Stimulated activated CD4-positive, alpha-beta T cell treated with anti-CD3 and anti-CD28 coated beads, Interleukin-4, amount 100 ng/mL, for 48 hours (primary cell): ENCODE measurements around the gene POLR2H.

Experiments
- DNase-seq, 2 donors: peaks; one replicate each; pipeline ENCODE4 v3.0.0-alpha.2; 2020; ENCODE audit warnings: low read depth in 2 of 2

POLR2H gene

DNA sequence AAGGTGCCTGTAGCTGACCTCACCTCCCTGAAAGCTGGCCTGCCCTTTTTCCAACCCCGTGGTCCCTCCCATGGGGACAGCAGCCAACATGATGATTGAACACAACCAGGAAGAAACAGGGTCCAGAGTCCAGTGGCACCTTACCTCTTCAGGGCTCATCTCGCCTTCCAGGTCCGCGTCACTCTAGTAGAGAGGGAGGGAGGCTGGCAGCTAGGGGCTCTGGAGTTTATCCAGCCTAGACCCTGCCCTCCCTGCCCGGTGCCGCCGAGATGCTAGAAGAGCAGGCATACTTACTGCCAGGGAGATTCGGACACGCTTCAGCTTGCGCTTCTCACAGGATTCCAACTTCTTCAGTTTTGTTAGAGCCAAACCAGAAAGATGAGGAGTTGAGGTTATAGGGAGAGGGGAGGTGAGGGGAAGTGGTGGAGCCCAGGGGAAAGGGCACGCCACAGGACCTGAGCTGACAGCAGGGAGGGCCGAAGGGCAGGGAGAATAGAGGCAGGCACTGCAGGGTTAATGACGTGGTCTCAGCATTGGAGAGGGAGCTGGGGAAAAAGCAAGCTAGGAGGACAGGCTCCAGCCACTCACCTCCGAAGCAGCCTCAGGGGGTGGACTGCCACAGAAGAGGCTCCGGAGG is 9.2 kb upstream of the POLR2H start:
- DNase-seq = no peak

- no peak for DNase-seq
Measured at GRCh38 chr3:184352897-184353545, 8.5 kb upstream of the POLR2H start.

- DNase-seq = no peak
Measured at GRCh38 chr3:184353546-184353941, 8.0 kb upstream of the POLR2H start.

DNA sequence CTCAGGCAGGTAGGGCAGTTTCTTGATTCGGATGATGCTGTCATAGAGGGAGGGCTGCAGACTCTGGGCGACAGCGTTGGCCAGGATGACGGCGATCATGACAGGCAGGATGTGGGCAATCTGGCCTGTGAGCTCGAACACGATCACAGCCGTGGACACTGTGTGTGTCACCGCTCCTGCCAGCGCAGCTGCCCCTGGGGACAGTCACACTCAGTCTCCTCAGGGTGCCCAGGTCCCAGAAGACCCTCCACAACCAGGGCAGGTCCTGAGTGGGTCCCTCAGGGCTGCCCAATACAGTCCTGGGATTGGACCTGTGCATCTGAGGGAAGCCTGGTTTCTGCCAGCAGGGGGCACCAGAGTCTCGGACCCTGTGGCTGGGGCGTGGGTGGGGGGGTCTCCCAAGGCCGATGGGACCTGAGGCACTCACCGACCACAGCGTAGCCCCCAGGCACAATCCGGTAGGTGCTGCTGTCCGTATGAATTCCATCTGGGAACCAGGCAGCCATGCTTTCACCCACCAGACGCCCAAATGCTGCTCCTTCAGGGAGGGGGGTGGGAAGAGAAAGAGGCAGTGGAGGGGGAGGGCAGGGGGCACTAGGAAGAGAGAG is 7.3 kb upstream of the POLR2H start:
- DNase-seq = peak; percentile 56 to 65

GRCh38 chr3:184354754-184355153 is 6.8 kb upstream of the POLR2H start:
- no peak for DNase-seq

GRCh38 chr3:184355261-184356040 is 6.1 kb upstream of the POLR2H start:
- no peak for DNase-seq

GRCh38 chr3:184357248-184358123 is 4.0 kb upstream of the POLR2H start:
- DNase-seq = no peak

- DNase-seq = no peak
Measured at GRCh38 chr3:184358124-184358767, 3.3 kb upstream of the POLR2H start.

DNA sequence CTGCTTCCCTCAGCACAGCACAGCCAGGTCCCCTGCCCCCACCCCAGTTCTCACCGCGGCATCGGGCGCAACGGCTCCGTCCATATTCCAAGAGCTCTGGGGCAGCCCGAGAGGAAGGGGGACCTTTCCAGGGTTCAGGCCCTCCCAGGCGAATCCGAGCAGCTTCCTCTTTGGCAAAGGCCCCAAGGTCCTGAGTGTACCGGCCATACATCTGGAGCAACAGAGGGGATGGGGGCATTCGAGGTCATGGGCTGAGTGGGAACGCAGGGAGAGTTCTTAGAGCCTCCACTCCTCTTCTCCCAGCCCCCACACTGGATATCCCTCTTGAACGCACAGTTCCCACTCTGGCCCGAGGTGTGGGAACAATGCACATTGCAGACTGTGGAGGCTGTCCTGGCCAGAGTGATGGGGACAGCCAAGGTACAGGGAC is 2.6 kb upstream of the POLR2H start:
- no peak for DNase-seq

GRCh38 chr3:184359610-184360009 is 1.9 kb upstream of the POLR2H start:
- DNase-seq = no peak

DNA sequence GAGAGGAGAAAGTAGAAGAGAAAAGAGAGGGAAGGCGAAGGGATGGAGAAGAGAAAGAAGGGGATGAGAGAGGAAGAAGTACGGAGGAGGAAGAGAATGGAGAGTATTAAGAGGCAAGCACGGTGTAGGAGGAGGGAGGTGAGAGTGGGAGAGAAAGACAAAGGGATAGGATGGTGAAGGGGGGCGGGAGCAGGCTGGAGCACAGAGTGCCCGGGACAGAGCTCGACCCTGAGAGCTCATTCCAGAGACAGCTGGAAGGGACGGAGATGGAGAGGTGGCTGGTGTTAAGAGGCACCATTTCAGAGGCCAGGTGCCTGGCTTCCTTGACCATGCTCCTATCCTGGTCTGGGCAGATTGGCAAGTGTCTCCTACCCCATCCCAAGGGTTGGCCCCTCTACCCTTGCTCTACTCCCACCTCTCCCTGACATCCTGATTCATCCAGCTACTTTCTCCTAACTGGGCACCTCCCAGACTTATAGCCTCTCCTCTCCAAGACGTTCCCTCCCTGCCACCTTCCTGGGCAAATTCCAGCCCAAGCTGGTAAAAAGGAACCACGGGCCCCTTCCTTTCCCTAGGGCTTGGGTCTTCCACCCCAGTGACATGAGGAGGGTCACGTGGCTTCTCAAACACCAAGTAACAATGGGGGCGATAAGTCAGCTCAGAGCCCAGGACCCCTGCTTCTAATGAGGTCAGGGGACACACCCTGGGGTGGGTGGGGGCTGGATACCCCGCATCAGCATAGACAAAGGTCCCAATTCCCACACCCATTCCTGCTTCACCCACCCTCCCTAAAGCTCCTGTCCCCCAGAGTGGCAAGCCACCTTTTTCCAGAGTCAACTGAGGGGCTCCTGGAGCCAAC is 1.2 kb upstream of the POLR2H start:
- DNase-seq = no peak

DNA sequence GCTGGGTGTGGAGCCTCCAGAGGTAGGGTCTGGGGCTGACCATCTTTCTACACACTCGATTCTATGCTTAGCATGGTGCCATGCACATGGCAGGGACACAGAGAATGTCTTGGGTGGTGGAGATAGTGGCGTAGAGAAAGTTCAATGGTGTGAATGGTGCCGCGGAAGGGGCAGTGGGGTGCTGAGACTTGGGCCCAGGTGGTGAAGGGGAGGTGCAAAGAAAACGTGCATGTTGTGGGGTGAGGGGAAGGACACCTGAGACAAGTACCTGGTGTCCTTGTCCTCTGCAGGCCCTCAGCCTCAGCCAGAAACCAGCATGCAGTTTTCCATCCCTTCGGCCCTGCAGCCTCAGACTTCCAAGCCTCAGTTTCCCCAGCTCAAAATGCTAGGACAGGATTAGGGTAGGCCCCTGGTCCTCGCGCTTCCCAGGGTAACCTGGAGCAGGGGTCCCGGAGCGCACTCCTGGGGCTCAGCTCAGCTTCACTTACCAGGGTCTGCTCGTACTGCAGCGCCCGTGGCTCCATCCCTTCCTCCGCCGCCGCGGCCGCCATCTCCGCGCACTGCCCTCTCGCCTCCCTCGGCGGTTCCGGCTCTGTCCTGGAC is 480 bp upstream of the POLR2H start:
- no peak for DNase-seq

- peak; percentile 40 to 55 for DNase-seq
Measured at GRCh38 chr3:184361932-184362667, 590 bp downstream of the POLR2H start.

- DNase-seq = peak; percentile 91 to 93
Measured at GRCh38 chr3:184362668-184363546, 1.4 kb downstream of the POLR2H start.

DNA sequence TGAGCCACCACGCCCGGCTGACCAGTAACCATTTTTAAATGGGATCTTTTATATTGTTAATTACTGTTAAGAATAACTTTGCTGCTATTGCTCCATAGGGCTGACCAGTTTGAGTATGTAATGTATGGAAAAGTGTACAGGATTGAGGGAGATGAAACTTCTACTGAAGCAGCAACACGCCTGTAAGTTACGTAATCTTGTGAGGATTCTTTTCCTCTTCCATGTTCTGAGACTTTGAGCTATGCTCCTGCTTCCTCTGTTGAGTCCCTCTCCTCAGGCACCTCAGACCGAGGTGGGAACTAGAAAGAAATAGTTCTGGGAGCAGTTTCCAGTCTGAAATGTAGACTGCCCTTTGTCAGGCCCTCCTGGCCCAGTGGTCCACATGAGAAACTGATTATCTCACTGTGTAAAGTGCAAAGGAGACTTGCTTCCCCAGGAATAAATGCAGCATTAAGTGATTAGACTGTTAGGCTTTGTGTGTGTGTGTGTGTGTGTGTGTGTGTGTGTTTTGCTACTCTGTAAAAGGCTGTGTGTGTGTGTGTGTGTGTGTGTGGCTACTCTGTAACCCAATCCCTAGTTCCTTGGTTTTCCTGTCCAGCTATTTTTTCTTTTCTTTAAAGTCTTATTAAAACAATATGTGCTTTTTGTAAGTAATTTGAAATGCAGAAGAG is 5.2 kb downstream of the POLR2H start:
- no peak for DNase-seq

- DNase-seq = no peak
Measured at GRCh38 chr3:184368116-184368515, 6.6 kb downstream of the POLR2H start.

GRCh38 chr3:184368586-184369183 is 7.2 kb downstream of the POLR2H start:
- DNase-seq = no peak
